Parathyroid adenoma (tissue), 2 donors: ENCODE measurements around the gene KRT73.
"Not testable (repeated sequence)": the region's sequence is repeated elsewhere in the genome, so short reads cannot be mapped to it uniquely, and the experiment has no call there.

Source experiments
- H2AFZ ChIP-seq: fragments of 300-600 bp; sonication (generic); one replicate; pipeline ENCODE4 v1.7.0; 2017; ENCODE audit warnings: antibody characterized with exemption, mild to moderate bottlenecking
- H3K27ac ChIP-seq: fragments of 300-600 bp; sonication (generic); one replicate; pipeline ENCODE4 v1.7.0; 2017
- H3K27me3 ChIP-seq: fragments of 300-600 bp; sonication (generic); one replicate; pipeline ENCODE4 v1.7.0; 2017; ENCODE audit warnings: low read length; ENCODE audit not compliant: control insufficient read depth, insufficient read depth
- H3K36me3 ChIP-seq: fragments of 300-600 bp; sonication (generic); one replicate; pipeline ENCODE4 v1.7.0; 2017; ENCODE audit warnings: low read length; ENCODE audit not compliant: control insufficient read depth, insufficient read depth
- H3K4me1 ChIP-seq: fragments of 300-600 bp; sonication (generic); one replicate; pipeline ENCODE4 v1.7.0; 2017; ENCODE audit warnings: control low read depth
- H3K4me2 ChIP-seq: fragments of 300-600 bp; sonication (generic); one replicate; pipeline ENCODE4 v1.7.0; 2017; ENCODE audit warnings: low read length
- H3K4me3 ChIP-seq: fragments of 300-600 bp; sonication (generic); one replicate; pipeline ENCODE4 v1.7.0; 2017; ENCODE audit warnings: low read depth, low read length
- H3K79me2 ChIP-seq: fragments of 300-600 bp; sonication (generic); one replicate; pipeline ENCODE4 v1.7.0; 2017; ENCODE audit warnings: control low read depth
- H3K9ac ChIP-seq: fragments of 300-600 bp; sonication (generic); one replicate; pipeline ENCODE4 v1.7.0; 2017; ENCODE audit warnings: mild to moderate bottlenecking
- H3K9me3 ChIP-seq: fragments of 300-600 bp; sonication (generic); one replicate; pipeline ENCODE4 v1.7.0; 2017; ENCODE audit warnings: low read length; ENCODE audit not compliant: control insufficient read depth
- TF ChIP-seq, protein P1 (sequence below): fragments of 300-600 bp; sonication (generic); IDR thresholded peaks from one replicate; pipeline ENCODE4 v1.7.0; 2017; ENCODE audit warnings: antibody characterized with exemption, mild to moderate bottlenecking
- donor health status: primary hyperparathyroidism.

The KRT73 gene

DNA sequence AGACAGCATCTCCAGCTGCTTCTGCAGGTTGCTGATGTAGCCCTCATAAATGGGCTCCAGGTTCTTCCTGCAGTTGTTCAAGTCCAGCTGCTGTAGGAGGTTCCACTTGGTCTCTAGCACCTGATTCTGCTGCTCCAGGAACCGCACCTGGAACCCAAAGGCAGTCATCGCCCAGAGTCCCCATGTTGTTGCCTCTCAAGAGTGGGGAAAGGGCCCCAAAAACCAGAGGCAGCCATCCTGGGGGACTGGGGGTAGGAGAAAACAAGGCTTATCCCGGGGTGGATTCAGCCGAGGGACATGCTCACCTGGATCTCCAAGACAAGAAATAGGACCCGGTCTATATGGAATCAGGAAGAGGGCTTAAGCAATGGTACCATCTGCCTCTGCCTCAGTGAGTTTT is 19.4 kb downstream of the KRT73 start:
- no peak overlapping the region for H2AFZ ChIP-seq
- TF ChIP-seq, protein P1, sequence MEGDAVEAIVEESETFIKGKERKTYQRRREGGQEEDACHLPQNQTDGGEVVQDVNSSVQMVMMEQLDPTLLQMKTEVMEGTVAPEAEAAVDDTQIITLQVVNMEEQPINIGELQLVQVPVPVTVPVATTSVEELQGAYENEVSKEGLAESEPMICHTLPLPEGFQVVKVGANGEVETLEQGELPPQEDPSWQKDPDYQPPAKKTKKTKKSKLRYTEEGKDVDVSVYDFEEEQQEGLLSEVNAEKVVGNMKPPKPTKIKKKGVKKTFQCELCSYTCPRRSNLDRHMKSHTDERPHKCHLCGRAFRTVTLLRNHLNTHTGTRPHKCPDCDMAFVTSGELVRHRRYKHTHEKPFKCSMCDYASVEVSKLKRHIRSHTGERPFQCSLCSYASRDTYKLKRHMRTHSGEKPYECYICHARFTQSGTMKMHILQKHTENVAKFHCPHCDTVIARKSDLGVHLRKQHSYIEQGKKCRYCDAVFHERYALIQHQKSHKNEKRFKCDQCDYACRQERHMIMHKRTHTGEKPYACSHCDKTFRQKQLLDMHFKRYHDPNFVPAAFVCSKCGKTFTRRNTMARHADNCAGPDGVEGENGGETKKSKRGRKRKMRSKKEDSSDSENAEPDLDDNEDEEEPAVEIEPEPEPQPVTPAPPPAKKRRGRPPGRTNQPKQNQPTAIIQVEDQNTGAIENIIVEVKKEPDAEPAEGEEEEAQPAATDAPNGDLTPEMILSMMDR: no peak
- peaks cover 4% of the 10 kb centered on the region for H3K4me1 ChIP-seq
- no peak overlapping the region for H3K4me2 ChIP-seq
- H3K36me3 ChIP-seq: no peaks in the 10 kb centered on the region
- H3K4me3 ChIP-seq: no peak overlapping the region
- peaks cover 3% of the 10 kb centered on the region for H3K27me3 ChIP-seq
- H3K9me3 ChIP-seq: no peaks in the 10 kb centered on the region
- no peak overlapping the region for H3K27ac ChIP-seq
- no peaks in the 10 kb centered on the region for H3K79me2 ChIP-seq
- no peak overlapping the region for H3K9ac ChIP-seq

DNA sequence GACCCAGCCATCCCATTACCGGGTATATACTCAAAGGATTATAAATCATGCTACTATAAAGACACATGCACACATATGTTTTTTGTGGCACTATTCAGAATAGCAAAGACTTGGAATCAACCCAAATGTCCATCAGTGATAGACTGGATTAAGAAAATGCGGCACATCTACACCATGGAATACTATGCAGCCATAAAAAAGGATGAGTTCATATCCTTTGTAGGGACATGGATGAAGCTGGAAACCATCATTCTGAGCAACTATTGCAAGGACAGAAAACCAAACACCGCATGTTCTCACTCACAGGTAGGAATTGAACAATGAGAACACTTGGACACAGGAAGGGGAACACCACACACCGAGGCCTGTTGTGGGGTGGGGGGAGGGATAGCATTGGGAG is 24.1 kb downstream of the KRT73 start:
- H3K9me3 ChIP-seq, H3K4me3 ChIP-seq, H2AFZ ChIP-seq, H3K27ac ChIP-seq, H3K9ac ChIP-seq, H3K79me2 ChIP-seq, H3K36me3 ChIP-seq, H3K4me1 ChIP-seq, H3K27me3 ChIP-seq, H3K4me2 ChIP-seq: not testable (repeated sequence)

DNA sequence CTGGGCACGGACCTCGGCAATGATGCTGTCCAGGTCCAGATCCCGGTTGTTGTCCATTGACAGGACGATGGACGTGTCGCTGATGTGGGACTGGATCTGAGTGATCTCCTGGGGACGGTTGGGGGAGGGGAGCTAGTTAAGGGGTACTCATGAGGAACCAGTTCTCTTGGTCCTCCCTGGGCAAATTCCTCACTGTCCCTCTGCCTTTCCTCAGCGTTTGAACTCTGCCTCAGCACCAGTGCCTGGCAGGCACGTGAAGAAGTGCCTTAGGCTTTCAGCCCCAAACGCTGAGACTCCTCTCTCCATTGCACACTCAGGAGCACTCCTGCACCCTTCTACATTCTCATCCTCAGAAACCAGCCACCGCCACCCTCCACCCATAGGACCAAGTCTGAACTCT is 26.8 kb downstream of the KRT73 start:
- H3K27me3 ChIP-seq: no peaks in the 10 kb centered on the region
- no peaks in the 10 kb centered on the region for H3K79me2 ChIP-seq
- H3K36me3 ChIP-seq: no peaks in the 10 kb centered on the region
- no peak overlapping the region for H2AFZ ChIP-seq
- H3K9ac ChIP-seq: no peak overlapping the region
- H3K4me3 ChIP-seq: no peak overlapping the region
- H3K9me3 ChIP-seq: no peaks in the 10 kb centered on the region
- no peaks in the 10 kb centered on the region for H3K4me1 ChIP-seq
- no peak overlapping the region for H3K4me2 ChIP-seq
- H3K27ac ChIP-seq: no peak overlapping the region
- TF ChIP-seq, protein P1: no peak

DNA sequence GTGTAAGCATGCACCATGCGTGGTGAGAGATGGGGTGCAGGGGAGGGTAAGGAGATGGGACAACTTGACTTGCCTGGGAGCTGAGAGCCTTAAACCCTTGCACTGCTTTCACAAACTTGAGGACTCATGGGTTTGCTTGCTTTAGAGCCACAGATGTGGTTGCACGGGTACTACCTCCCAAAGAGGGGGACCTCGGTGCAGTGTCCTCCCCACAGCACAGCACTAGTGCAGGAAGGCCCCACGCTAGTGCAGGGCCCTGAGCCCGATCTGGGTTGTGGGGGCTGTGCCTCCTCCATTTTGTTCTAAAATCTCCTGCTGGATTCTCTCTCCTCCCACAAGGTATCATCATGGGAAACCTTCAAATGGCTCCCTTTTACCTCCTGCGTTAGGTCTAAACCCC is 28.3 kb downstream of the KRT73 start:
- no peak overlapping the region for H3K4me3 ChIP-seq
- TF ChIP-seq, protein P1: no peak
- H3K9ac ChIP-seq: no peak overlapping the region
- H3K36me3 ChIP-seq: no peaks in the 10 kb centered on the region
- H3K4me2 ChIP-seq: no peak overlapping the region
- H3K27me3 ChIP-seq: no peaks in the 10 kb centered on the region
- H2AFZ ChIP-seq: no peak overlapping the region
- H3K27ac ChIP-seq: no peak overlapping the region
- no peaks in the 10 kb centered on the region for H3K79me2 ChIP-seq
- H3K4me1 ChIP-seq: no peaks in the 10 kb centered on the region
- H3K9me3 ChIP-seq: no peaks in the 10 kb centered on the region

DNA sequence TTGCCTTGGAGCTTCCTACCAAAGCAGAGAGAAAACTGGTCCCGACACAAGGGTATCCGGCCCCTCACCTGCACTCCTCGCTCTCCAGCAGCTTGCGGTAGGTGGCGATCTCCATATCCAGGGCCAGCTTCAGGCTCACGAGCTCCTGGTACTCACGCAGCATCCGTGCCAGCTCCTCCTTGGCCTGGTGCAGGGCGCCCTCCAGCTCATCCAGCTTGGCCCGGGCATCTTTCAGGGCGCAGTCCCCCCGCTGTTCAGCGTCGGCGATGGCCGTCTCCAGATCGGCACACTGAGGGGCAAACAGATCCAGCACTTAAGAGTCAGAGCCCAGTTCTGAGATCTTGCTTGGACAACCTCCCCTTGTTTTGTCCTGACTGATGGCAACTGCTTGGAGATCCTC is 30.8 kb downstream of the KRT73 start:
- Histone ChIP-seq H3K36me3 (no peaks in the 10 kb centered on the region), H3K4me1 (no peaks in the 10 kb centered on the region), H3K27me3 (no peaks in the 10 kb centered on the region), H2AFZ (no peak overlapping the region), H3K79me2 (no peaks in the 10 kb centered on the region), H3K9ac (no peak overlapping the region), H3K4me2 (no peak overlapping the region), H3K4me3 (no peak overlapping the region), H3K9me3 (no peaks in the 10 kb centered on the region), H3K27ac (no peak overlapping the region)
- TF ChIP-seq, protein P1: no peak
